Measurements from ENCODE around the gene SKIDA1.

Gene SKIDA1

DNA sequence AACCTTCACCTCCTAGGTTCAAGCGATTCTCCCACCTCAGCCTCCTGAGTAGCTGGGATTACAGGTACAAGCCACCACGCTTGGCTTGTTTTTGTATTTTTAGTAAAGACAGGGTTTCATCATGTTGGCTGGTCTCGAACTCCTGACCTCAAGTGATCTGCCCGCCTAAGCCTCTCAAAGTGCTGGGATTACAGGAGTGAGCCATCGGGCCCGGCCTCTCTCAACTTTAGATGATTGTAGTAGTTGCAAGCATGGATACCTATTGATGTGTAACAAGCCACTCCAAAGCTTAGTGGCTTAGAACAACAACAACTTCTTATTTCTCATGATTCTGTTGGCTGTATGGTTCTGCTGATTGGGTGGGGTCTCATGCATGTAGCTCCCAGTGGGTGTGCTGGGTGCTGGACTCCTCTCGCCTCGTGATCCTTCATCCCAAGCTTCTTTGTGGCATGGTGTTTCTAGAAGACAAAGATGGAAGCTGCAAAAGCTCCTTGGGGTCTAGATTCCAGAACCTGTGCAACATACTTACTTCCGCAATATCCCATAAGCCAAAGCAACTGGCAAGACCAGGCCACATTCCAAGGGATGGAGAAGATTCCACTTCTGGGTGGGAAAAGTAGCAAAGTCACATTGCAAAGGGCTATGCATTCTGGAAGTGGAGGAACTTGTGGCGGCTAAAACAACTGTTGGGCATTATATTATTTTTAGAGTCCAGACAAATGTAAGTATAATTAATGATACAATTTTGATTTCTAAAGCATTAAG, 37.9 kb downstream of the SKIDA1 start:
- no peak for DNase-seq (ENCODE audit: low read depth in 1 of 2, low spot score in 1 of 2)

GRCh38 chr10:21482821-21483220, 42.7 kb downstream of the SKIDA1 start:
- no peak for DNase-seq (ENCODE audit: low read depth in 1 of 2, low spot score in 1 of 2)

GRCh38 chr10:21481407-21481806, 44.1 kb downstream of the SKIDA1 start:
- DNase-seq (ENCODE audit: low read depth in 1 of 2, low spot score in 1 of 2): no peak

- no peak for DNase-seq (ENCODE audit: low read depth in 1 of 2, low spot score in 1 of 2)
These were observed 45.7 kb downstream of the SKIDA1 start for GRCh38 chr10:21479570-21480315.

DNA sequence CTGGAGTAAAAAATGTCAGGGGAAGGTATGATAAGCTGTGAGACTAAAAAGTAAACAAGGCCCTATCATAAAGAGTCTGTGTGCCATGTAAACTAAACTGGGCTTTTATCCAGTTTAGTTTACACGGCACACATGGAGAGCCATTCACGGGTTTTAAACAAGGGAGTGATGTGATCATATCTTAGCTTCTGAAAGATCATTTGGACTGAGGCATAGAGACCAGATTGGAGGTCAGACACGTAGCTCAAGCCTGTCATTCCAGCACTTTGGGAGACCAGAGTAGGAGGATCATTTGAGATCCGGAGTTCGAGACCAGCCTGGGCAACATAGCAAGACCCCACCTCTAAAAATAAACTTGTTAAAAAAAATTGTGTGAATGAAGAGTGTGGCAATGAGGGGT, 50.1 kb downstream of the SKIDA1 start:
- no peak for DNase-seq (ENCODE audit: low read depth in 1 of 2, low spot score in 1 of 2)

- DNase-seq (ENCODE audit: low read depth in 1 of 2, low spot score in 1 of 2): no peak
These were observed 51.9 kb downstream of the SKIDA1 start for GRCh38 chr10:21473541-21473940.

- DNase-seq (ENCODE audit: low read depth in 1 of 2, low spot score in 1 of 2): no peak
These were observed 52.3 kb downstream of the SKIDA1 start for GRCh38 chr10:21473135-21473534.

DNA sequence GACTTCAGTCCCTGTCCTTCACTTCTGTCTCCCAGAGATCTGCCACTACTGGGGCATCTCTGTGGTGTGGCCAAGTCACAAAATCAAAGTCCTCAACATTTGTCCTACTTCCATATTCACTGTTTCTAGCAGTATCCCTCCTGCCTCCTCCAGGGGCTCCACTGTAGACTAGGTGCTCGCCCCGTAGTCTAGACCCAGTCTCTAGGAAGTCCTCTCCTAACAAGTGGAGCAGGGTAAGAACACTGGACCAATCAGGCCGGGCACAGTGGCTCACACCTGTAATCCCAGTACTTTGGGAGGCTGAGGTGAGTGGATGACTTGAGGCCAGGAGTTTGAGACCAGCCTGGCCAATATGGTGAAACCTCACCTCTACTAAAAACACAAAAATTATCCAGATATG, 57.4 kb downstream of the SKIDA1 start:
- DNase-seq (ENCODE audit: low read depth in 1 of 2, low spot score in 1 of 2): no peak

- no peak for DNase-seq (ENCODE audit: low read depth in 1 of 2, low spot score in 1 of 2)
These were observed 57.8 kb downstream of the SKIDA1 start for GRCh38 chr10:21467633-21468032.

GRCh38 chr10:21464134-21464533, 61.3 kb downstream of the SKIDA1 start:
- no peak for DNase-seq (ENCODE audit: low read depth in 1 of 2, low spot score in 1 of 2)

Measured in stimulated activated CD4-positive, alpha-beta T cell treated with anti-CD3 and anti-CD28 coated beads, Interleukin-15, amount 100 ng/mL, for 1 hour (primary cell).